SJSA1 (cell line): ENCODE results near the gene SLIT3. TPM values are rescaled to one million over a fixed set of nuclear protein-coding genes. Genes with fewer than 3 reads are reported as not detected.
"Not testable (repeated sequence)": the region's sequence is repeated elsewhere in the genome, so short reads cannot be mapped to it uniquely, and the experiment has no call there.

Experiments used
- DNase-seq, 2 experiments: peaks; one replicate each; pipeline ENCODE4 v3.0.0-alpha.2; 2015 to 2020; ENCODE audit warnings: low spot score in 2 of 2, low read depth in 1 of 2
- H3K27ac ChIP-seq: fragments of 250-450 bp; sonication (Bioruptor Pico); 2 replicates; pipeline ENCODE4 v1.5.1; 2020; ENCODE audit warnings: mild to moderate bottlenecking, moderate library complexity
- H3K27me3 ChIP-seq: fragments of 250-450 bp; sonication (Bioruptor Pico); replicated peaks from 2 replicates; pipeline ENCODE4 v1.5.1; 2020; ENCODE audit warnings: mild to moderate bottlenecking, moderate library complexity
- H3K36me3 ChIP-seq: fragments of 250-450 bp; sonication (Bioruptor Pico); 2 replicates; pipeline ENCODE4 v1.5.1; 2020; ENCODE audit warnings: mild to moderate bottlenecking
- H3K4me1 ChIP-seq: fragments of 250-450 bp; sonication (Bioruptor Pico); replicated peaks from 2 replicates; pipeline ENCODE4 v1.6.1; 2021; ENCODE audit warnings: mild to moderate bottlenecking
- H3K4me3 ChIP-seq: fragments of 250-450 bp; sonication (Bioruptor Pico); 2 replicates; pipeline ENCODE4 v1.5.1; 2020; ENCODE audit warnings: mild to moderate bottlenecking
- H3K9me3 ChIP-seq: fragments of 250-450 bp; sonication (Bioruptor Pico); replicated peaks from 2 replicates; pipeline ENCODE4 v1.5.1; 2020; ENCODE audit warnings: mild to moderate bottlenecking
- total RNA-seq: library from RNA; depleted of rRNA; stranded (reverse); fragments of >200 nt; shearing (Covaris generic); gene quantifications from 2 replicates; pipeline ENCODE4 v1.2.3, GENCODE V29; 2014

Gene SLIT3
- total RNA-seq, 1 experiment from 2014 or later = 19.0 TPM

DNA sequence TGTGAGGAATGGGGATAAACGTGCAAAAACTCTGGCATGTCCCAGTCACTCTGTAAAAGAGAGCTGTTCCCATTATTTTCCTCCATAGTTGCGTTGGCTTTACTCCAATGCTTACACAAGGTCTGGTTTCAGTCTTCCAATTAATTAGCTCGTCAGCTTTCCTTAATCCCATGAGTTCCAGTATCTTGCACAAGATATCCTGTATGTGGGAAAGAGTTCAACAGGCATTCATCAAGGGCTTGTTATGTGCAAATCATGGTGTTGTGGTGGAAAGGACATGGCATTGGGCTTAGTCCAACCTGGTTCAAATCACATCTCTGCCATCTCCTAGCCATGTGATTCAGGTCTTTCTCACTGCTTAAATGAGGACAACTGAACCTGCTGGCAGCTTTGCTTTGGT, 644.3 kb downstream of the SLIT3 start:
- H3K27me3 ChIP-seq = no peaks in the 10 kb centered on the region
- no peak overlapping the region for H3K4me3 ChIP-seq
- no peak for DNase-seq
- no peak overlapping the region for H3K27ac ChIP-seq
- H3K9me3 ChIP-seq = no peaks in the 10 kb centered on the region
- H3K36me3 ChIP-seq = no peaks in the 10 kb centered on the region
- H3K4me1 ChIP-seq = peaks cover 17% of the 10 kb centered on the region

DNA sequence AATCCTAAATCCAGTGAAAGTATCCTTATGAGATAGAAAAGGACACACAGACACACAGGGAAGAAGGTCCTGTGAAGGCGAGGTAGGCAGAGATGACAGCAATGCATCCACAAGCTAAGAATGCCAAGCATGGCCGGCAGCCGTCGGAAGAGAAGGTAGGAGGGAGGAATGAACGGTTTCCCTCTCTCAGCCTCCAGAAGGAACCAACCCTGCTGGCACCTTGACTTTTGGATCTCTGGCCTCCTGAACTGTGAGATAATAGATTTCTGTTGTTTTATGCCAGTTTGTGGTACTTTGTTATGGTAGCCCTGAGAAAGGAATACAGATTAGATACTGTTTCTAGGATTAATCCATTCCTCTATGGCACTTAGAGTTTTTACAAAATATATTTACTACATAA, 645.6 kb downstream of the SLIT3 start:
- no peak overlapping the region for H3K27ac ChIP-seq
- no peaks in the 10 kb centered on the region for H3K9me3 ChIP-seq
- H3K4me1 ChIP-seq = peaks cover 25% of the 10 kb centered on the region
- no peaks in the 10 kb centered on the region for H3K36me3 ChIP-seq
- H3K4me3 ChIP-seq = no peak overlapping the region
- DNase-seq = no peak
- no peaks in the 10 kb centered on the region for H3K27me3 ChIP-seq

DNA sequence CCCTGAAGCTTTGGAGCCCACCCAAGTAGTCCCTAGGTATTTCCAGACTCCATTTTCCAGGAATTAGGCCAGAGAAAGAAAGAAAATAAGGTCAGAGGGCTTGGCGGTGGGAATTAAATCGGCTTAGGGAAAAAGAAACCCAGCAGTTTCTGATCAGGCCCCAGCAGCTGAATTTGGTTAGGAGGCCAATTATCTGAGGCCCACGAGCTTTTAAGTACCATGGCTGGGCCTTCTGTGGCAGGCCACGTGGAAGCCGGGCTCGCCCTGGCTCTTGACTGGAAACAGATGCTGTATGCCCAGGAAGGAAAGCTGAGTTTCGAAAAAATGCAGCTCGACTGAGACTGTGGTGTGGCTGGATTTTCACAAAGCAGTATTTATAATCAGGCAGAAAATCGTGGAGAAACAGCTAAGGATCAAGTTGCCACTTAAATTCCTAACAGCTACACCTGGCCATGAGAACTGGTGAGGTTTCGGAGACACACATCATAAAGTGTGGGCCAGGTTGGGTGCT, 646.7 kb downstream of the SLIT3 start:
- Histone ChIP-seq H3K27ac (peak overlapping the region; percentile 35; the same call in 1 of the 2 replicates), H3K9me3 (no peaks in the 10 kb centered on the region), H3K36me3 (no peaks in the 10 kb centered on the region), H3K4me3 (no peak overlapping the region), H3K4me1 (peaks cover 25% of the 10 kb centered on the region), H3K27me3 (no peaks in the 10 kb centered on the region)
- peak in 1 of 2 experiments; percentile 35 for DNase-seq

DNA sequence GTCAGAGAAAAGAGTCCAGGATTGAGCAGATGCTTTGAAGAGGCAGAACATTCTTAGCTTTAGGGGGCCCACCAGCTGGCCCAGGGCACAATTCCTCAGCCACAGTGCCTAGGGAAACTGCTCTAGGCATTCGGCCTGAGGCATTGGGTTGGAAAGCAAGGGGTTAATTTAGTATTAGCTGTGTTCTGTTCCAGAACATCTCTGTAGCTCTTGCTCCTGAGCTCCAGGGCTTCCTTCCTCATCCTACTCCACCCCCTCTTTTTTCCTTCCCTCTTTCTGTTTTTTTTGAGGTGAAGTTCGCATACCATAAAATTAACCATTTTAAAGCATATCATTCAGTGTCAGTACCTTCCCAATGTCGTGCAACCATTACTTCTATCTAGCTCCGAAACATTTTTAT, 647.3 kb downstream of the SLIT3 start:
- no peaks in the 10 kb centered on the region for H3K27me3 ChIP-seq
- H3K9me3 ChIP-seq = no peaks in the 10 kb centered on the region
- no peak overlapping the region for H3K27ac ChIP-seq
- no peak overlapping the region for H3K4me3 ChIP-seq
- no peak for DNase-seq
- peaks cover 25% of the 10 kb centered on the region for H3K4me1 ChIP-seq
- H3K36me3 ChIP-seq = no peaks in the 10 kb centered on the region

DNA sequence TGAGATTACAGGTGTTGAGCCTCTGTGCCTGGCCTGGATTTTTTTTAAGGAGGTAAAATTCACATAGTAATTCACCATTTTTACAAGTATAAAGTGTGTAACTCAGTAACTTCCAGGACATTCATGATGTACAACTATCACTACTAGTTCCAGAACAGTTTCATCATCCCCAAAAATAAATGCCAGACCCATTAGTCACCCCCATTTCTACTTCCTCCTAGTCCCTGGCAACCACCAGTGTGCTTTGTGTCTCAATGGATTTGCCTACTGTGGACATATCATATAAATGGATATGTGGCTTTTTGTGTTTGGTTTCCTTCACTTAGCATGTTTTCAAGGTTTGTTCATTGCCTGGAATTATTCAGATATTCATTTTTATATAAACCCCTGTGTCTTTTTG, 649.3 kb downstream of the SLIT3 start:
- peak; percentile 70 to 71 for DNase-seq
- no peaks in the 10 kb centered on the region for H3K36me3 ChIP-seq
- H3K27ac ChIP-seq = peak overlapping the region; percentile 41
- no peaks in the 10 kb centered on the region for H3K27me3 ChIP-seq
- peaks cover 25% of the 10 kb centered on the region for H3K4me1 ChIP-seq
- H3K9me3 ChIP-seq = no peaks in the 10 kb centered on the region
- H3K4me3 ChIP-seq = no peak overlapping the region

DNA sequence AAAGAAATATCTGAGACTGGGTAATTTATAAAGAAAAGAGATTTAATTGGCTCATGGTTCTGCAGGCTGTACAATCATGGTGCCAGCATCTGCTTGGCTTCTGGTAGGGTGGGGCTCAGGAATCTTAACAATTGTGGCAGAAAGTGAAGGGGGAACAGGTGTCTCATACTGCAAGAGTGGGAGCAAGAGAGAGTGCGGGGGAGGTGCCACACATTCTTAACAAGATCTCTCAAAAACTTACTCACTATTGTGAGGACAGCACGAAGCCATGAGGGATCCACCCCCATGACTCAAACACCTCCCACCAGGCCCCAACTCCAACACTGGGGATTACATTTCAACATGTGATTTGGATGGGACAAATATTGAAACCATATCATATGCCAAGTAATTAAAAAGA, 651.6 kb downstream of the SLIT3 start:
- Histone ChIP-seq H3K4me1 (peaks cover 22% of the 10 kb centered on the region), H3K4me3 (no peak overlapping the region), H3K9me3 (no peaks in the 10 kb centered on the region), H3K36me3 (no peaks in the 10 kb centered on the region), H3K27me3 (no peaks in the 10 kb centered on the region), H3K27ac (no peak overlapping the region)
- DNase-seq = no peak

DNA sequence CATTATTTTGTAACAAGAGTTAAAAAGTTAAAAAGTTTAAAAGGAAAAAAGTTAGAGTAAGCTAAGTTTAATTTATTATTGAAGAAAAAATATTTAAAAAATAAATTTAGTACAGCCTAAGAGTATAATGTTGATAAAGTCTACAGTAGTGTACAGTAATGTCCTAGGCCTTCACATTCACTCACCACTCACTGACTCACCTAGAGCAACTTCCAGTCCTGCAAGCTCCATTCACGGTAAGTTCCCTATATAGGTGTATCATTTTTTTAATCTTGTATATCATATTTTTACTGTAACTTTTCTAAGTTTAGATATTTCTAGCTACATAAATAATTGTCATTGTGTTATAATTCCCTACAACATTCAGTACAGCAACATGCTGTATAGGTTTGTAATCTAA, 652.4 kb downstream of the SLIT3 start:
- Histone ChIP-seq H3K27me3 (no peaks in the 10 kb centered on the region), H3K36me3 (no peaks in the 10 kb centered on the region), H3K27ac (no peak overlapping the region), H3K4me1 (peaks cover 15% of the 10 kb centered on the region), H3K4me3 (no peak overlapping the region), H3K9me3 (no peaks in the 10 kb centered on the region)
- no peak for DNase-seq

DNA sequence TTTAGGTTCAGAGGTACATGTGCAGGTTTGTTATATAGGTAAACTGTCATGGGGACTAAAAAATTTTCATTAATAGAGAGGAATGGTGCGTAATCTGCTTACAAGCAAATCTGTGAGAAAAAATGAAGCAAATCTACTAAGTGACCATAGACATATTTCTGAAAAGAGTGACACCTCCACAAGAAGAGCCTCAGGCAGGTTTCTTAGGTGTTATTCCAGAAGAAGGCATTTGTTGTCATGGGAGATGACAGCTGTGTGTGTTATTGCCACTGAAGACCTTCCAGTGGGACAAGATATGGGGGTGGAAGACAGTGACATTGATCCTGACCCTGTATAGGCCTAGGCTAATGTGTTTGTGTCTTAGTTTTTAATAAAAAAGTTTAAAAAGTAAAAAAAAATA, 652.9 kb downstream of the SLIT3 start:
- Histone ChIP-seq H3K27me3 (no peaks in the 10 kb centered on the region), H3K4me1 (peaks cover 15% of the 10 kb centered on the region), H3K27ac (no peak overlapping the region), H3K4me3 (no peak overlapping the region), H3K9me3 (no peaks in the 10 kb centered on the region), H3K36me3 (no peaks in the 10 kb centered on the region)
- no peak for DNase-seq

DNA sequence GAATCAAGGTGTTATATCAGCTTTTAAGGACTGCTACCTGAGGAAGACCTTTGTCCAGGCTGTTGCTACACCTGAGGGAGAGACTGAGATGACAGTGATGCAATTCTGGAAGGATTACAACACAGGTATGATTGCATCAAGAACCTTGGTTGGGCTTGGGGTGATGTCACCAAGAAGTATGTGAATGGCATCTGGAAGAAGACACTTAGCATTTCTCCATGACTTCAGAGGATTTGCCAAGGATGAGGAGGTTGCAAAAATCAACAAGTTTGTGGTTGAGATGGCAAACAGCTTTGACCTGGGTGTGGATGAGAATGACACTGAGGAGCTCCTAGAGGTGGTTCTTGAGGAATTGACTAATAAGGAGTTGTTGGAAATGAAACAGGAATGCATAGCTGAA, 653.9 kb downstream of the SLIT3 start:
- no peak for DNase-seq
- peaks cover 12% of the 10 kb centered on the region for H3K4me1 ChIP-seq
- no peak overlapping the region for H3K4me3 ChIP-seq
- H3K36me3 ChIP-seq = no peaks in the 10 kb centered on the region
- H3K9me3 ChIP-seq = no peaks in the 10 kb centered on the region
- H3K27ac ChIP-seq = no peak overlapping the region
- H3K27me3 ChIP-seq = no peaks in the 10 kb centered on the region

DNA sequence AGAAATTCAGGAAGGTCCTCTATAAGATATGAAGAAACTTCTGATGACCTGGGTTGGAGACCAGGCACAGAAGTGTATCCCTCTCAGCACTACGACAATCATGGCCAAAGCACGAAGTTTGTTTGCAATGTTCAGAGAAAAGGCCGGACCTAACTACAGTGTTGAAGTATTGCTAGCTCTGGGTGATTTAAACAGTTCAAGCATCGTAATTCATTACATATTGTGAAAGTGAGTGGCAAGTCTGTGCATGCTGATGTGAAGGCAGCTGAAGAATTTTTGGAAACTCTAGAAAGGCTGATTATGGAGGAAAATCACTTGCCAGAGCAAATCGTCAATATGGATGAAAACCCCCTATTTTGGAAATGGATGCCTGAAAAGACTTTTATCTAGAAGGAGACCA, 654.6 kb downstream of the SLIT3 start:
- no peak overlapping the region for H3K27ac ChIP-seq
- no peak for DNase-seq
- H3K27me3 ChIP-seq = no peaks in the 10 kb centered on the region
- no peaks in the 10 kb centered on the region for H3K9me3 ChIP-seq
- peaks cover 5% of the 10 kb centered on the region for H3K4me1 ChIP-seq
- H3K36me3 ChIP-seq = no peaks in the 10 kb centered on the region
- H3K4me3 ChIP-seq = no peak overlapping the region

DNA sequence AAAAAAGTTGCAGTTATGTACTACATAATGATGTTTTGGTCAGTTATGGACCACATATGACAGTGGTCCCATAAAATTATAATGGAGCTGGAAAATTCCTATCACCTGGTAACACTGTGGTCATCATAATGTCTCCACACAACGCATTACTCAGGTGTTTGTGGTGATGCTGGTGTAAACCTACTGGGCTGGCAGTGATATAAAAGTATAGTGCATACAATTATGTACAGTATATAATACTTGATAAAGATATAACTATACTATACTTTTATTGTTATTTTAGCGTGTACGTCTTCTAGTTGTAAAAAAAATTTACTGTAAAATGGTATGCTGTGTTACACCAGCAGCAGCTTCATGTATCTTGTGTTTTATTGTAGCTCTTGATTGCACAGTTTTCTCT, 655.7 kb downstream of the SLIT3 start:
- no peaks in the 10 kb centered on the region for H3K4me1 ChIP-seq
- DNase-seq = no peak
- H3K27me3 ChIP-seq = no peaks in the 10 kb centered on the region
- H3K27ac ChIP-seq = no peak overlapping the region
- H3K9me3 ChIP-seq = no peaks in the 10 kb centered on the region
- H3K36me3 ChIP-seq = no peaks in the 10 kb centered on the region
- H3K4me3 ChIP-seq = no peak overlapping the region

DNA sequence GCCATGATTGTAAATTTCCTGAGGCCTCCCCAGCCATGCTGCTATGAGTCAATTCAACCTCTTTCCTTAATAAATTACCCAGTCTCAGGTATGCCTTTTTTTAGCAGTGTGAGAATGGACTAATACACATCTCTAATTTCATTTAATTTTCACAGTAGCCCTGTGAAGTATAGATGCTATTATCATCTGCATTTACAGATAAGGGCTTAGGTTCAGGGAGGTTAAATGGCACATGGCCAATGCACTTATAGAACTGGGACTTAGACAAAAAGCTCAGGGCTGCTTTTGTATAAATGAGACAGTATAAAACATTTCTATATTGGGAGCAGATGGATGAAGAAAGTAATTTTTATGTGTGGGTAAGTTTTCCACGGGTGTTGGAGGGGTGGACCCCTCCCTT, 658.9 kb downstream of the SLIT3 start:
- H3K4me3 ChIP-seq = no peak overlapping the region
- H3K9me3 ChIP-seq = no peaks in the 10 kb centered on the region
- no peak for DNase-seq

DNA sequence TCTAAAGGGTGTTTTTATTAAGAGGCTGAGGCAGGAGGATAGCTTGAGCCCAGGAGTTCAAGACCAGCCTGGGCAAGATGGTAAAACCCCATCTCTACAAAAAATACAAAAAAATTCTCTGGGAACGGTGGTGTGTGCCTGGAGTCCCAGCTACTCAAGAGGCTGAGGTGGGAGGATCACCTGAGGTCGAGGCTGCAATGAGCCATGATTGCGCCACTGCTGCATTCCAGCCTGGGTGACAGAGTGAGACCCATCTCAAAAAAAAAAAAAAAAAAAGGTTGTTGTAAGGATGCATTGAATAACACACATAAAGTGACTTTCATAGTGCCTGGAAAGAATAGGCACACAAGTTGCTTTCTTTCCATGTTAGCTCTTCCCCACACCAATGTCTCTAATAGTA, 662.1 kb downstream of the SLIT3 start:
- H3K27ac ChIP-seq, H3K4me3 ChIP-seq, H3K27me3 ChIP-seq, H3K9me3 ChIP-seq, H3K36me3 ChIP-seq, DNase-seq, H3K4me1 ChIP-seq: not testable (repeated sequence)

More for the DNA sequence above, 658.9 kb downstream of the SLIT3 start:
- Histone ChIP-seq H3K4me1 (no peaks in the 10 kb centered on the region), H3K27me3 (no peaks in the 10 kb centered on the region), H3K27ac (no peak overlapping the region), H3K36me3 (no peaks in the 10 kb centered on the region)

DNA sequence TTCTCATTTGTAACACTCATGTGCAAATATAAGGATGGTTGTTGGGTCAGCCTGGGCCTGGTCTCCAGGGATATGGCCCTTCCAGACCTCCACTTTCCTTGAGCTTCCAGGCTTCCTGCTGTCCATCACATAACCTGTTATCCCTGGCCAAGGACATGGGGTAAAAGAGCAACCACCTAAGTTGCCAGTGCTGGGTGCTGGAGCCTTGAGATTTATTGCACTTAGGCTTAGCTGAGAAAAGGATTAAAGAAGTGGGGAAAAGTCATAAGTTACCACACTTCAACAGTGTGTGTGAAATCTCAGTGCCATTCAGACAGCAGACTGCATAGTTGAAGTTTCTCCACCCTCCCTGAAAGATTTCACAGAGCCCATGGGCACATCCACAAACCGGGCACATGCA, 663.1 kb downstream of the SLIT3 start:
- no peak overlapping the region for H3K27ac ChIP-seq
- no peak for DNase-seq
- no peaks in the 10 kb centered on the region; the same call in none of the 2 replicates for H3K27me3 ChIP-seq
- H3K36me3 ChIP-seq = no peaks in the 10 kb centered on the region
- H3K4me1 ChIP-seq = no peaks in the 10 kb centered on the region
- no peak overlapping the region for H3K4me3 ChIP-seq
- H3K9me3 ChIP-seq = no peaks in the 10 kb centered on the region

DNA sequence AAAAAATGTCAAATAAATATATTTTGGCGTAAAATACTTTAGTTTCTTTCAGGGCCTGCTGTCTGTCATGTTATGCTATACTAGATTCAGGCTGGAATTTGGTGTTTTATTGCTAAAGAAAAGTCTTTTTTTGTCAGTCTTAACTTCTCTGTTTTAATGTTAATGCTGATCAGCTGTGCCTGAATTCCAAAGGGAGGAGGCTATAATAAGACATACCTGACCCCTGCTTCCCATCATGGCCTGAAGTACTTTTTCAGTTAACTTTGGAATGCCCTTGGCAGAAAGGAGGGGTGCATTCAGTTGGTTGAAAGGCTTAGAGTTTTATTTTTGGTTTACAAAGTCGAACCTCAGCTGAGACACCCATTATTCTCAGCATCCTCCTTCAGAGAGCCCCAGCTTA, 663.7 kb downstream of the SLIT3 start:
- H3K27ac ChIP-seq = no peak overlapping the region
- DNase-seq = no peak
- H3K4me3 ChIP-seq = no peak overlapping the region
- no peaks in the 10 kb centered on the region; the same call in none of the 2 replicates for H3K27me3 ChIP-seq
- no peaks in the 10 kb centered on the region for H3K4me1 ChIP-seq
- H3K9me3 ChIP-seq = no peaks in the 10 kb centered on the region
- no peaks in the 10 kb centered on the region for H3K36me3 ChIP-seq
